Measurements from ENCODE around the gene CEBPA. TPM values are rescaled to one million over a fixed set of nuclear protein-coding genes. Genes with fewer than 3 reads are reported as not detected.

The CEBPA gene
- polyA plus RNA-seq (2011; rRNA removed) (0.02 and 0.06 TPM in 2 replicates), polyA minus RNA-seq (2011; rRNA and poly(A)+ RNA removed) (not detected in 2 replicates)

GRCh38 chr19:33302175-33302973 lies at the start of gene CEBPA:
TSS of gene CEBPA (minus strand) at chr19:33302534. CDS start at chr19:33302414, 120 bp downstream.
- ChIA-PET POLR2A (interaction anchor here (1.1 kb wide), 1 partner anchor 82 kb away, joined by 3 read pairs; no protein-coding TSS in a partner anchor), CTCF (interaction anchor here (0.6 to 1.4 kb wide), 10 partner anchors 9 to 73 kb away, joined by 3 to 4 read pairs (median 3); no protein-coding TSS in a partner anchor)
- Histone ChIP-seq H3K9me3 (ENCODE audit: control insufficient read depth, insufficient read depth, low read length) (peaks cover 7% of the 10 kb centered on the region; the same call in 1 of the 2 replicates), H3K27me3 (ENCODE audit: control insufficient read depth, insufficient read depth, low read length) (peaks cover 73% of the 10 kb centered on the region), H3K27ac (ENCODE audit: low read depth, low read length) (no peak within 1 kb of the TSS), H3K4me3 (ENCODE audit: low read depth, low read length) (peak within 1 kb of the TSS; percentile 62)
- TF ChIP-seq CTCF (IDR thresholded peaks at IDR 0.05; ENCODE audit: low read depth, low read length): peak; percentile 39
- DNase-seq (ENCODE audit: low read depth, low spot score): peak; percentile 11

GRCh38 chr19:33350538-33351309 lies 48.4 kb upstream of the CEBPA start:
- Histone ChIP-seq H3K27ac (ENCODE audit: low read depth, low read length) (no peak overlapping the region), H3K27me3 (ENCODE audit: control insufficient read depth, insufficient read depth, low read length) (peaks cover 7% of the 10 kb centered on the region), H3K9me3 (ENCODE audit: control insufficient read depth, insufficient read depth, low read length) (no peaks in the 10 kb centered on the region), H3K4me3 (ENCODE audit: low read depth, low read length) (no peak overlapping the region)
- POLR2A ChIA-PET: no interaction called here
- CTCF ChIA-PET: no interaction called here
- DNase-seq (ENCODE audit: low read depth, low spot score): no peak
- no peak for TF ChIP-seq CTCF (IDR thresholded peaks at IDR 0.05; ENCODE audit: low read depth, low read length)

- CTCF ChIA-PET: no interaction called here
- H3K9me3 ChIP-seq (ENCODE audit: control insufficient read depth, insufficient read depth, low read length): no peaks in the 10 kb centered on the region
- H3K4me3 ChIP-seq (ENCODE audit: low read depth, low read length): no peak overlapping the region
- no peak for DNase-seq (ENCODE audit: low read depth, low spot score)
- POLR2A ChIA-PET: no interaction called here
- no peak for TF ChIP-seq CTCF (IDR thresholded peaks at IDR 0.05; ENCODE audit: low read depth, low read length)
- H3K27me3 ChIP-seq (ENCODE audit: control insufficient read depth, insufficient read depth, low read length): peaks cover 10% of the 10 kb centered on the region
- no peak overlapping the region for H3K27ac ChIP-seq (ENCODE audit: low read depth, low read length)
Observed at GRCh38 chr19:33349319-33350289, 47.3 kb upstream of the CEBPA start.

- Histone ChIP-seq H3K27me3 (ENCODE audit: control insufficient read depth, insufficient read depth, low read length) (peaks cover 16% of the 10 kb centered on the region), H3K9me3 (ENCODE audit: control insufficient read depth, insufficient read depth, low read length) (no peaks in the 10 kb centered on the region), H3K4me3 (ENCODE audit: low read depth, low read length) (no peak overlapping the region), H3K27ac (ENCODE audit: low read depth, low read length) (no peak overlapping the region)
- POLR2A ChIA-PET: no interaction called here
- DNase-seq (ENCODE audit: low read depth, low spot score): no peak
- CTCF ChIA-PET: no interaction called here
- no peak for TF ChIP-seq CTCF (IDR thresholded peaks at IDR 0.05; ENCODE audit: low read depth, low read length)
Observed at GRCh38 chr19:33348301-33349010, 46.1 kb upstream of the CEBPA start.

Measured in AG04450 (cell line).